Upper lobe of left lung (tissue), 4 donors: ENCODE measurements around the gene PTPRK.

ENCODE experiments used
- CTCF ChIP-seq, 6 experiments: fragments of 450-650 bp in 4 of 6; fragments of 200-600 bp in 2 of 6; sonication (generic) in 2 of 6; IDR thresholded peaks; one replicate each; pipeline ENCODE4 v1.5.1; 2016 to 2019; ENCODE audit warnings: antibody characterized with exemption in 6 of 6
- POLR2A ChIP-seq, 4 donors: fragments of 450-650 bp; IDR thresholded peaks; one replicate each; pipeline ENCODE4 v1.5.1; 2016 to 2017; ENCODE audit warnings: antibody characterized with exemption in 4 of 4, mild to moderate bottlenecking in 2 of 4

- TF ChIP-seq CTCF (IDR thresholded peaks at IDR 0.05) (no peak), POLR2A (IDR thresholded peaks at IDR 0.05) (no peak)
Measured at GRCh38 chr6:128500749-128501600, 19.4 kb downstream of the PTPRK start.
